Measurements from ENCODE around the gene C16orf78.

DNA sequence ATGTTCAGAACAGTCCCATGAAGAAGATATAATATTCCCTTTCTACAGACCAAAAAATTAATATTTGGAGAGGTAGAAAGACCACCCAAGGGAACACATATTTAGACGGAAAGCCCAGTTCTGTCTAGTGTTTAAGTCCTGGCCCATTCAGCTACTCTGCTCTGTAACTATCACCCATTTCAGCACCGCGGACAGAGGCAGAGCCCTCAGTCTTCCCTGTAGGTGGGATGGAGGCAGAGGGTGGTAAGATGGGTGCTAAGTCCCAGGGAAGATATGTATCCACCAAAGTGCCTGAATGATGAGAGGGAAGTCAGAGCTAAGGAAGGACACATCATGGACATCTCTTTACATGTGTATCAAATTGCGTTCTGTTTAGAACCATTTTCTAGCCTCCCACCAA, 27.8 kb upstream of the C16orf78 start:
- TF ChIP-seq, protein P1, sequence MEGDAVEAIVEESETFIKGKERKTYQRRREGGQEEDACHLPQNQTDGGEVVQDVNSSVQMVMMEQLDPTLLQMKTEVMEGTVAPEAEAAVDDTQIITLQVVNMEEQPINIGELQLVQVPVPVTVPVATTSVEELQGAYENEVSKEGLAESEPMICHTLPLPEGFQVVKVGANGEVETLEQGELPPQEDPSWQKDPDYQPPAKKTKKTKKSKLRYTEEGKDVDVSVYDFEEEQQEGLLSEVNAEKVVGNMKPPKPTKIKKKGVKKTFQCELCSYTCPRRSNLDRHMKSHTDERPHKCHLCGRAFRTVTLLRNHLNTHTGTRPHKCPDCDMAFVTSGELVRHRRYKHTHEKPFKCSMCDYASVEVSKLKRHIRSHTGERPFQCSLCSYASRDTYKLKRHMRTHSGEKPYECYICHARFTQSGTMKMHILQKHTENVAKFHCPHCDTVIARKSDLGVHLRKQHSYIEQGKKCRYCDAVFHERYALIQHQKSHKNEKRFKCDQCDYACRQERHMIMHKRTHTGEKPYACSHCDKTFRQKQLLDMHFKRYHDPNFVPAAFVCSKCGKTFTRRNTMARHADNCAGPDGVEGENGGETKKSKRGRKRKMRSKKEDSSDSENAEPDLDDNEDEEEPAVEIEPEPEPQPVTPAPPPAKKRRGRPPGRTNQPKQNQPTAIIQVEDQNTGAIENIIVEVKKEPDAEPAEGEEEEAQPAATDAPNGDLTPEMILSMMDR (IDR thresholded peaks at IDR 0.05): no peak
- no peak for TF ChIP-seq POLR2A (IDR thresholded peaks at IDR 0.05)
